Colonic mucosa (tissue), 4 donors: Measurements from ENCODE around the gene MPPED1. TPM values are rescaled to one million over a fixed set of nuclear protein-coding genes. Genes with fewer than 3 reads are reported as not detected.

Source experiments
- DNase-seq: peaks from one replicate; pipeline ENCODE4 v3.0.0-alpha.2; 2020
- H3K27ac ChIP-seq: fragments of 200-600 bp; one replicate; pipeline ENCODE4 v1.8.0; 2021
- H3K27me3 ChIP-seq: fragments of 200-600 bp; one replicate; pipeline ENCODE4 v1.8.0; 2021
- H3K36me3 ChIP-seq: fragments of 200-600 bp; one replicate; pipeline ENCODE4 v1.8.0; 2021
- H3K4me1 ChIP-seq: fragments of 200-600 bp; one replicate; pipeline ENCODE4 v1.8.0; 2021; ENCODE audit warnings: mild to moderate bottlenecking
- H3K4me3 ChIP-seq: fragments of 200-600 bp; one replicate; pipeline ENCODE4 v1.8.0; 2021
- H3K9ac ChIP-seq, 2 donors: one replicate each; pipeline ENCODE4 v1.7.0; 2013; ENCODE audit warnings: control low read depth in 2 of 2, low read depth in 2 of 2, low read length in 2 of 2
- H3K9me3 ChIP-seq: fragments of 200-600 bp; one replicate; pipeline ENCODE4 v1.8.0; 2021
- intact Hi-C: fragments of 100-400 bp; cut with DNase I; formaldehyde crosslinking; loops from one replicate; pipeline ENCODE4 v1.14.1; 2022
- total RNA-seq, 2 donors: library from RNA; stranded (reverse); fragmentation: NEBNext Ultra II Directional in 1 of 2; extraction: Animal tissue kit (Norgen Biotek cat#: 25700) in 1 of 2; gene quantifications; one replicate each; pipeline ENCODE4 v1.2.1, GENCODE V29; 2021
- TF ChIP-seq, protein P1 (sequence below): fragments of 200-600 bp; IDR thresholded peaks from one replicate; pipeline ENCODE4 v1.8.0; 2022; ENCODE audit warnings: antibody characterized with exemption, mild to moderate bottlenecking
- donor health status: healthy.
- donor health status: DM: no; HTN: no; CAD: no.
- donor health status: DM: no; HTN: no; CAD: no.

MPPED1 gene
- total RNA-seq, 2 donors from 2014 or later: 0.05 TPM; not detected in 1

- no peaks in the 10 kb centered on the region for H3K9me3 ChIP-seq
- H3K36me3 ChIP-seq: no peaks in the 10 kb centered on the region
- H3K27me3 ChIP-seq: no peaks in the 10 kb centered on the region
- H3K9ac ChIP-seq: no peak overlapping the region
- TF ChIP-seq, protein P1, sequence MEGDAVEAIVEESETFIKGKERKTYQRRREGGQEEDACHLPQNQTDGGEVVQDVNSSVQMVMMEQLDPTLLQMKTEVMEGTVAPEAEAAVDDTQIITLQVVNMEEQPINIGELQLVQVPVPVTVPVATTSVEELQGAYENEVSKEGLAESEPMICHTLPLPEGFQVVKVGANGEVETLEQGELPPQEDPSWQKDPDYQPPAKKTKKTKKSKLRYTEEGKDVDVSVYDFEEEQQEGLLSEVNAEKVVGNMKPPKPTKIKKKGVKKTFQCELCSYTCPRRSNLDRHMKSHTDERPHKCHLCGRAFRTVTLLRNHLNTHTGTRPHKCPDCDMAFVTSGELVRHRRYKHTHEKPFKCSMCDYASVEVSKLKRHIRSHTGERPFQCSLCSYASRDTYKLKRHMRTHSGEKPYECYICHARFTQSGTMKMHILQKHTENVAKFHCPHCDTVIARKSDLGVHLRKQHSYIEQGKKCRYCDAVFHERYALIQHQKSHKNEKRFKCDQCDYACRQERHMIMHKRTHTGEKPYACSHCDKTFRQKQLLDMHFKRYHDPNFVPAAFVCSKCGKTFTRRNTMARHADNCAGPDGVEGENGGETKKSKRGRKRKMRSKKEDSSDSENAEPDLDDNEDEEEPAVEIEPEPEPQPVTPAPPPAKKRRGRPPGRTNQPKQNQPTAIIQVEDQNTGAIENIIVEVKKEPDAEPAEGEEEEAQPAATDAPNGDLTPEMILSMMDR: no peak
- intact Hi-C loops: no loop called here
- no peak overlapping the region for H3K27ac ChIP-seq
- no peak for DNase-seq
- H3K4me3 ChIP-seq: no peak overlapping the region
- no peaks in the 10 kb centered on the region for H3K4me1 ChIP-seq
Observed at GRCh38 chr22:43446916-43447315, 35.1 kb downstream of the MPPED1 start.

GRCh38 chr22:43447380-43447779 lies 35.6 kb downstream of the MPPED1 start:
- intact Hi-C loops: no loop called here
- no peak for DNase-seq
- Histone ChIP-seq H3K4me1 (no peaks in the 10 kb centered on the region), H3K36me3 (no peaks in the 10 kb centered on the region), H3K27ac (no peak overlapping the region), H3K4me3 (no peak overlapping the region), H3K27me3 (no peaks in the 10 kb centered on the region), H3K9ac (no peak overlapping the region), H3K9me3 (no peaks in the 10 kb centered on the region)
- TF ChIP-seq, protein P1: no peak

DNA sequence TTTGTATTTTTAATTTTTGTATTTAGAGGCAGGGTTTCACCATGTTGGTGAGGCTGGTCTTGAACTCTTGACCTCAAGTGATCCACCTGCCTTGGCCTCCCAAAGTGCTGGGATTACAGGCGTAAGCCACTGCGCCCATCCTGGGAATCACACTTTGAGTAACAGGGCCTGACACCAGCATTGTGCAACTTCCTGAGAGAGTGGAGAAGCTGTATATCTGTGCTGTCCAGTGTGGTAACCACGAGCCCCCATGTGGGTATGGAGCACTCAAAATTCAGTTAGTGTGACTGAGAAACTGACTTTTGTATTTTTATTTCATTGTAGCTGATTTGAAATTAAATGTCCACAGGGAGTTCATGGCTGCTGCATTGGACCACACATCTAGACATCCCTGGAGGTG lies 36.2 kb downstream of the MPPED1 start:
- Histone ChIP-seq H3K4me3 (no peak overlapping the region), H3K36me3 (no peaks in the 10 kb centered on the region), H3K9me3 (no peaks in the 10 kb centered on the region), H3K4me1 (no peaks in the 10 kb centered on the region), H3K27ac (no peak overlapping the region), H3K27me3 (no peaks in the 10 kb centered on the region), H3K9ac (no peak overlapping the region)
- TF ChIP-seq, protein P1: no peak
- no peak for DNase-seq
- intact Hi-C loops: no loop called here

DNA sequence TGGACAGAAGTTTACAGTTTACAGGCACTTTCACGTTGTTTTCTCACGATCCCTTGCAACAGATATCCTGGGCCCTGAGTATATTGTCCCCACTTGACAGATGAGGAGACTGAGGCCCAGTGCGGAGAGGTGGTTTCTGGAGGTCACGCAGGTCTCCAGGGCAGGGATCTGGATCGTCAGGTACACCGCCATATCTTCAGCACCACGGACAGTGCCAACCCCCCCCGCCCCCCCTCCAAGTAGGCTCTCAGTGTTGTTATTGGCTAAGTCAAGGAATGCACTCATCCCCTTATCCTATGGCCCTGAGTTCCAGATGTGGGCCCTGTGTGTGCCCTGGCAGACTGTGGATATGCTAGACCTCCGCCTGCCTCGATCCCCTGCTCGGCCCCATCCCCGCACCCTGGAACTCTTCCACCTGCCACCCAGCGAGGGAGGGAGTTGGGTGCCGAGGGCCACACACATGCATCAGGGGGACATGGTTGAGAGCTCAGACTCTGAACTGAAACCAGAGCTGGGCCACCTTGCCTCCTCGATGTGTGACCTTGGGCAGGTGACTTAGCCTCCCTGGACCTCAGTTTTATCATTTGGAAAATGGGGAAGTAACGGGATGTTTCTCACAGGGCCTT lies 37.5 kb downstream of the MPPED1 start:
- no peak for DNase-seq
- no peaks in the 10 kb centered on the region for H3K36me3 ChIP-seq
- no peak overlapping the region for H3K27ac ChIP-seq
- H3K4me3 ChIP-seq: no peak overlapping the region
- H3K9me3 ChIP-seq: no peaks in the 10 kb centered on the region
- no peak overlapping the region for H3K9ac ChIP-seq
- intact Hi-C loops: no loop called here
- no peaks in the 10 kb centered on the region for H3K4me1 ChIP-seq
- H3K27me3 ChIP-seq: no peaks in the 10 kb centered on the region
- TF ChIP-seq, protein P1: no peak

GRCh38 chr22:43449831-43450225 lies 38.0 kb downstream of the MPPED1 start:
- H3K27me3 ChIP-seq: no peaks in the 10 kb centered on the region
- no peaks in the 10 kb centered on the region for H3K4me1 ChIP-seq
- no peaks in the 10 kb centered on the region for H3K9me3 ChIP-seq
- H3K4me3 ChIP-seq: no peak overlapping the region
- TF ChIP-seq, protein P1: no peak
- no peaks in the 10 kb centered on the region for H3K36me3 ChIP-seq
- H3K27ac ChIP-seq: no peak overlapping the region
- no peak for DNase-seq
- H3K9ac ChIP-seq: no peak overlapping the region
- intact Hi-C loops: no loop called here
